Measurements from ENCODE around the gene PHKB.

PHKB gene

DNA sequence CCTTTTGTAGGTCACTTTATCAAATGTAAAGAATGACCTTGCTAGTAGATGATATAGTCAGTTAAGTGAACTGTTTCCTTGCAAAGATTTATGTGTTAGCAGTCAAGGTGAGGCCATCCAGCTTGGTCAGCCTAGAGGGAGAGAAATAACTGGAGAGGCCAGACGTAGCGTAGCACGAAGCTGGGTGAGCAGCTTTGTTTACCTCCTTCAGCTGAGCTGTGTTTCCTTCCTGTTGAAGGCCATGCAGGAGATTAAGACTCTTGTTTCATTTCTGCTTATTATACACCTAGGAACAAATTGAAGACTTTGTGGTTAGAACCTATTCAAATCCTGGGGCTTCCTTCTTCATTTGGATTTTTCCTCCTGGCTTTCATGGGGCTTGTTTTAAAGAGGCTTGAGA lies 267.1 kb downstream of the PHKB start:
- Histone ChIP-seq H3K9me3 (ENCODE audit: control insufficient read depth, low read length) (no peaks in the 10 kb centered on the region), H3K36me3 (ENCODE audit: control insufficient read depth, insufficient read depth, low read length) (no peaks in the 10 kb centered on the region), H3K27ac (ENCODE audit: insufficient read depth, low read length, poor library complexity, severe bottlenecking) (no peak overlapping the region), H3K27me3 (replicated peaks; ENCODE audit: control insufficient read depth, insufficient read depth, low read length, poor library complexity, severe bottlenecking) (no peaks in the 10 kb centered on the region), H3K4me1 (ENCODE audit: control insufficient read depth, insufficient read depth, low read length, poor library complexity, severe bottlenecking) (no peaks in the 10 kb centered on the region), H3K4me3 (ENCODE audit: insufficient read depth, low read depth, low read length, poor library complexity, severe bottlenecking) (no peak overlapping the region)
- DNase-seq = no peak

DNA sequence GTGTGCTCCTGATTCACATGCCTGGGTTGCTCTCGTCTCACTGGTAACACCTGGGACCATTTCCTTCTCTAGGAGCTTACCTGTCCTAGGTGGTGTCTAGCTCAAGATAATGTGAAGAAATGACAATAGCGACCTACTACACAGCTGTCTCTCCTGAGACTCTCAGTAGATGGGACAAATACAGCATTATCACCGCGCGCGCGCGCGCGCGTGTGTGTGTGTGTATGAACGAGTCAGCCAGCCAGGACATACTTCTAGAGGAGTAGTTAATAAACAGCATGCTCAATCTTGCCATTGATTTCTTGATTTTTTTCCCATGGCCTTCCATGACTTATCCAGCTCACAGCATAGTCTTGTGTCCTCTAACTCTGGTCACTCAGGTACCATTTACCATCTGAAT lies 268.6 kb downstream of the PHKB start:
- no peak for DNase-seq
- no peaks in the 10 kb centered on the region for H3K9me3 ChIP-seq (ENCODE audit: control insufficient read depth, low read length)
- H3K4me1 ChIP-seq (ENCODE audit: control insufficient read depth, insufficient read depth, low read length, poor library complexity, severe bottlenecking) = no peaks in the 10 kb centered on the region
- no peaks in the 10 kb centered on the region for H3K27me3 ChIP-seq (replicated peaks; ENCODE audit: control insufficient read depth, insufficient read depth, low read length, poor library complexity, severe bottlenecking)
- no peaks in the 10 kb centered on the region for H3K36me3 ChIP-seq (ENCODE audit: control insufficient read depth, insufficient read depth, low read length)
- no peak overlapping the region for H3K4me3 ChIP-seq (ENCODE audit: insufficient read depth, low read depth, low read length, poor library complexity, severe bottlenecking)
- no peak overlapping the region for H3K27ac ChIP-seq (ENCODE audit: insufficient read depth, low read length, poor library complexity, severe bottlenecking)

- Histone ChIP-seq H3K4me3 (ENCODE audit: insufficient read depth, low read depth, low read length, poor library complexity, severe bottlenecking) (no peak overlapping the region), H3K9me3 (ENCODE audit: control insufficient read depth, low read length) (no peaks in the 10 kb centered on the region), H3K4me1 (ENCODE audit: control insufficient read depth, insufficient read depth, low read length, poor library complexity, severe bottlenecking) (no peaks in the 10 kb centered on the region), H3K27me3 (replicated peaks; ENCODE audit: control insufficient read depth, insufficient read depth, low read length, poor library complexity, severe bottlenecking) (no peaks in the 10 kb centered on the region), H3K27ac (ENCODE audit: insufficient read depth, low read length, poor library complexity, severe bottlenecking) (no peak overlapping the region), H3K36me3 (ENCODE audit: control insufficient read depth, insufficient read depth, low read length) (no peaks in the 10 kb centered on the region)
- no peak for DNase-seq
Measured at GRCh38 chr16:47731252-47731651, 270.1 kb downstream of the PHKB start.

- H3K36me3 ChIP-seq (ENCODE audit: control insufficient read depth, insufficient read depth, low read length) = no peaks in the 10 kb centered on the region
- H3K4me1 ChIP-seq (ENCODE audit: control insufficient read depth, insufficient read depth, low read length, poor library complexity, severe bottlenecking) = no peaks in the 10 kb centered on the region
- H3K27me3 ChIP-seq (replicated peaks; ENCODE audit: control insufficient read depth, insufficient read depth, low read length, poor library complexity, severe bottlenecking) = no peaks in the 10 kb centered on the region
- no peak overlapping the region for H3K4me3 ChIP-seq (ENCODE audit: insufficient read depth, low read depth, low read length, poor library complexity, severe bottlenecking)
- no peak for DNase-seq
- H3K9me3 ChIP-seq (ENCODE audit: control insufficient read depth, low read length) = no peaks in the 10 kb centered on the region
- no peak overlapping the region for H3K27ac ChIP-seq (ENCODE audit: insufficient read depth, low read length, poor library complexity, severe bottlenecking)
Measured at GRCh38 chr16:47732122-47732521, 271.0 kb downstream of the PHKB start.

- Histone ChIP-seq H3K36me3 (ENCODE audit: control insufficient read depth, insufficient read depth, low read length) (no peaks in the 10 kb centered on the region), H3K27ac (ENCODE audit: insufficient read depth, low read length, poor library complexity, severe bottlenecking) (no peak overlapping the region), H3K27me3 (replicated peaks; ENCODE audit: control insufficient read depth, insufficient read depth, low read length, poor library complexity, severe bottlenecking) (no peaks in the 10 kb centered on the region), H3K4me3 (ENCODE audit: insufficient read depth, low read depth, low read length, poor library complexity, severe bottlenecking) (no peak overlapping the region), H3K9me3 (ENCODE audit: control insufficient read depth, low read length) (no peaks in the 10 kb centered on the region), H3K4me1 (ENCODE audit: control insufficient read depth, insufficient read depth, low read length, poor library complexity, severe bottlenecking) (no peaks in the 10 kb centered on the region)
- no peak for DNase-seq
Measured at GRCh38 chr16:47732523-47733111, 271.5 kb downstream of the PHKB start.

DNA sequence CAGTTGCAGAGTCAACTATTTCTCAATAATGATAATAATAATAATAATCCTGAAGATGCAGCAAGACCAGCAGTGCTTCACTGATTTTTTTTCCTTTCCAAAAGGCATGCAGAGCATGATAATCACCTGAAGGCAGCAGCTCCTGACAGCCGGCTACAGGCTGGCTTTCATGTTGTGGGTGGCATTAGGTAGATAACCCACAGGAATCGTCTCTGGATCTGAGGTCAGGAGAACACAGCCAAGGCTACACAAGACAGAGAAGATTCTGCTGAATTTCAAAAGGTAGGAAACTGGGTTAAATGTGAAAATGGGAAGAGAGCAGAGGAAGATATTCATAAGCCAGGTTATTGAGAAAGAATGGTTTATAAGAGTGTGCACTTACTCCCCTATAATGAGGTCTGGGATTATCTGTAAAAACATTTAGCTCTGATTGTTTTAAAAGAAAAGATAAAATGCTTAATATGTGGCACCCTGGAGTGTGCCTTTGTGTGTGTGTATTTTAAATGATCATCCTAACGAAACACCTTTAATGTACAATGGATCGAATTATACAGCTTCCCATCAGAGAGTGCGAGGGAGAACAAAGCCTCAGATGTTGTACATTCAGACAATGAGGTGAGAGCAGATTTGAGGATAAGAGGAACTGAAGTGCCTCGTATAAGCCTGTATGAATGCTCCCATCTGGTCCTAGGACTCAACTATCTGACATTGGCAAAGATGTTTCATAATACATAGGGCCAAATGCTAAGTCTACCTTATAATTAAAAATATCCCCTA lies 273.1 kb downstream of the PHKB start:
- no peaks in the 10 kb centered on the region for H3K36me3 ChIP-seq (ENCODE audit: control insufficient read depth, insufficient read depth, low read length)
- no peaks in the 10 kb centered on the region for H3K27me3 ChIP-seq (replicated peaks; ENCODE audit: control insufficient read depth, insufficient read depth, low read length, poor library complexity, severe bottlenecking)
- H3K4me1 ChIP-seq (ENCODE audit: control insufficient read depth, insufficient read depth, low read length, poor library complexity, severe bottlenecking) = no peaks in the 10 kb centered on the region
- no peak for DNase-seq
- H3K9me3 ChIP-seq (ENCODE audit: control insufficient read depth, low read length) = no peaks in the 10 kb centered on the region
- no peak overlapping the region for H3K4me3 ChIP-seq (ENCODE audit: insufficient read depth, low read depth, low read length, poor library complexity, severe bottlenecking)
- no peak overlapping the region for H3K27ac ChIP-seq (ENCODE audit: insufficient read depth, low read length, poor library complexity, severe bottlenecking)

- Histone ChIP-seq H3K36me3 (ENCODE audit: control insufficient read depth, insufficient read depth, low read length) (no peaks in the 10 kb centered on the region), H3K27ac (ENCODE audit: insufficient read depth, low read length, poor library complexity, severe bottlenecking) (no peak overlapping the region), H3K4me1 (ENCODE audit: control insufficient read depth, insufficient read depth, low read length, poor library complexity, severe bottlenecking) (no peaks in the 10 kb centered on the region), H3K27me3 (replicated peaks; ENCODE audit: control insufficient read depth, insufficient read depth, low read length, poor library complexity, severe bottlenecking) (no peaks in the 10 kb centered on the region), H3K4me3 (ENCODE audit: insufficient read depth, low read depth, low read length, poor library complexity, severe bottlenecking) (no peak overlapping the region), H3K9me3 (ENCODE audit: control insufficient read depth, low read length) (no peaks in the 10 kb centered on the region)
- DNase-seq = no peak
Measured at GRCh38 chr16:47734987-47735594, 274.0 kb downstream of the PHKB start.

DNA sequence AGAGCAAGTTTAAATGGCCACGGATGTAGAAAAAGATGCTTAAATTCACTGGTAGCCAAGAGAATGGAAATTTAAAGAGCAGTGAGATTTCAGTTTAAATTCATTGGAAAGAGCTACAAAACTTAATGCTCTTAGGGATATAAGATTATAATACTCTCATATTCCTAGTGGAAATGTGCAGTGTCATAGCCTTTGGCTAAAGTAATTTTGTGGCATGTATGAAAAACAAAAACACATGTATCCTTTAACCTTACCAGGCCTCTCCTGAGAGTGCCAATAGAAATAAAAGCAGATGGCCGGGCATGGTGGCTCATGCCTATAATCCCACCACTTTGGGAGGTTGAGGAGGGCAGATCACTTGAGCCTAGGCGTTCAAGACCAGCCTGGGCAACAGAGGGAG lies 289.2 kb downstream of the PHKB start:
- Histone ChIP-seq H3K4me3 (ENCODE audit: insufficient read depth, low read depth, low read length, poor library complexity, severe bottlenecking) (no peak overlapping the region), H3K27me3 (replicated peaks; ENCODE audit: control insufficient read depth, insufficient read depth, low read length, poor library complexity, severe bottlenecking) (peaks cover 5% of the 10 kb centered on the region), H3K9me3 (ENCODE audit: control insufficient read depth, low read length) (no peaks in the 10 kb centered on the region), H3K36me3 (ENCODE audit: control insufficient read depth, insufficient read depth, low read length) (no peaks in the 10 kb centered on the region), H3K4me1 (ENCODE audit: control insufficient read depth, insufficient read depth, low read length, poor library complexity, severe bottlenecking) (no peaks in the 10 kb centered on the region), H3K27ac (ENCODE audit: insufficient read depth, low read length, poor library complexity, severe bottlenecking) (no peak overlapping the region)
- no peak for DNase-seq

Data from effector memory CD4-positive, alpha-beta T cell (primary cell).